ENCODE data around the gene INO80D.
"Not testable (repeated sequence)": the region's sequence is repeated elsewhere in the genome, so short reads cannot be mapped to it uniquely, and the experiment has no call there.

INO80D gene

DNA sequence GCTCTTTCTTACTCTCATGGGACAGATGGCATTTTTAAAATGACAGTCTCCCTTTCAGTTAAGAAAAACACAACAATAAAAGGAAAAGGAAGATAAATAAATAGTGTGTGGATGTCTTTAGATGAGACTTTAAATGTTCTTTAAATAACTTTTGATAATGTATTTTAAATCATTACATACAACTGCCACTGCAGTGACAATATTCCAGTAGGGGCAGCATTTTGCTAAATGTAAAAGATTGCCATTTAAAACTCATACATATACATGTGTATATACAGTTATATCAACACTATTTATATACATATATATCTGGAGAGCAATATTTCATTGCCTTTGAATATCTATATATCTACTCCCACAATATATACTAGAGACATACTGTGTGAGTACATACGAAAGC is 90.7 kb downstream of the INO80D start:
- no peak for DNase-seq (ENCODE audit: low spot score)
- in situ Hi-C loops (cut with MboI; ENCODE audit: low sequenced_read_pairs, unreplicated experiment), result no loop called here
- TF ChIP-seq, protein P1, sequence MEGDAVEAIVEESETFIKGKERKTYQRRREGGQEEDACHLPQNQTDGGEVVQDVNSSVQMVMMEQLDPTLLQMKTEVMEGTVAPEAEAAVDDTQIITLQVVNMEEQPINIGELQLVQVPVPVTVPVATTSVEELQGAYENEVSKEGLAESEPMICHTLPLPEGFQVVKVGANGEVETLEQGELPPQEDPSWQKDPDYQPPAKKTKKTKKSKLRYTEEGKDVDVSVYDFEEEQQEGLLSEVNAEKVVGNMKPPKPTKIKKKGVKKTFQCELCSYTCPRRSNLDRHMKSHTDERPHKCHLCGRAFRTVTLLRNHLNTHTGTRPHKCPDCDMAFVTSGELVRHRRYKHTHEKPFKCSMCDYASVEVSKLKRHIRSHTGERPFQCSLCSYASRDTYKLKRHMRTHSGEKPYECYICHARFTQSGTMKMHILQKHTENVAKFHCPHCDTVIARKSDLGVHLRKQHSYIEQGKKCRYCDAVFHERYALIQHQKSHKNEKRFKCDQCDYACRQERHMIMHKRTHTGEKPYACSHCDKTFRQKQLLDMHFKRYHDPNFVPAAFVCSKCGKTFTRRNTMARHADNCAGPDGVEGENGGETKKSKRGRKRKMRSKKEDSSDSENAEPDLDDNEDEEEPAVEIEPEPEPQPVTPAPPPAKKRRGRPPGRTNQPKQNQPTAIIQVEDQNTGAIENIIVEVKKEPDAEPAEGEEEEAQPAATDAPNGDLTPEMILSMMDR (IDR thresholded peaks at IDR 0.05; ENCODE audit: borderline replicate concordance, control extremely low read depth, extremely low read depth, insufficient read depth, missing control alignments), result no peak

DNA sequence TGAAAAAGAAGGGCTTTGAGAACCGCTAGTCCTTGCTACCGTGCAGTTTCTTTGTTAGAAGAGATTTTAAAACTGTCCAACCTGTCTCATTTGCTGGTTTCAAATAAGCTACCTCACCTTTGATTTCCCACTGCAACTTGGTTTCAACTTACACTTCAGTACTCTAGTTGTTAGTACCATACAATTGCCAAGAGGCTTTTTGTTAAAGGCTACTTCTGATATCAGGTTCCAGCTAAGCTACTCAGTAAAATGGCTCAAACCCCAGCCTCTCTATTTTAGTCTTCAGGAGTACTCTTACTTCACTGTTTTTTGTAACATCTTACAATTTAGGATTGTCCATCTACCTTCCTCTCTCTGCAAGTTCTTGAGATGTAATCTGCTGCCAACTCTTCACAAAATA is 91.6 kb downstream of the INO80D start:
- TF ChIP-seq, protein P1 (IDR thresholded peaks at IDR 0.05; ENCODE audit: borderline replicate concordance, control extremely low read depth, extremely low read depth, insufficient read depth, missing control alignments), result no peak
- no peak for DNase-seq (ENCODE audit: low spot score)
- in situ Hi-C loops (cut with MboI; ENCODE audit: low sequenced_read_pairs, unreplicated experiment), result no loop called here

DNA sequence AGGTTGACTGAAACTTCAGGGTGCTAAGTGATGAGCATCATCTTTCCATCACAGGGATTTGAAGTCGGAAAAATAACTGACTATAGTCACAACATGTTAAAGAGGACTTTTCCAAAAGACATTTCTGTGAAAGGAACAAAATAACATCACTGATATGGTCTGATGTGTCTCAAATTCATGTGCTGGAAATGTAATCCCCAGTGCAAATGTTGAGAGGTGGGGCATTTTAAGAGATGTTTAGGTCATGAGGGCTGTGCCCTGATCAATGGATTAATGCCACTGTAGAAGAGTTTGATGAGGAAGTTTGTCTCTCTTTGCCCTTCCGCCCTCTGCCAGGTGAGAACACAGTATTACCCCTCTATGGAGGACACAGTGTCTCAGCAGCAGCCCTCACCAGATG is 95.9 kb downstream of the INO80D start:
- TF ChIP-seq, protein P1 (IDR thresholded peaks at IDR 0.05; ENCODE audit: borderline replicate concordance, control extremely low read depth, extremely low read depth, insufficient read depth, missing control alignments), result no peak
- in situ Hi-C loops (cut with MboI; ENCODE audit: low sequenced_read_pairs, unreplicated experiment), result no loop called here
- DNase-seq (ENCODE audit: low spot score), result no peak

DNA sequence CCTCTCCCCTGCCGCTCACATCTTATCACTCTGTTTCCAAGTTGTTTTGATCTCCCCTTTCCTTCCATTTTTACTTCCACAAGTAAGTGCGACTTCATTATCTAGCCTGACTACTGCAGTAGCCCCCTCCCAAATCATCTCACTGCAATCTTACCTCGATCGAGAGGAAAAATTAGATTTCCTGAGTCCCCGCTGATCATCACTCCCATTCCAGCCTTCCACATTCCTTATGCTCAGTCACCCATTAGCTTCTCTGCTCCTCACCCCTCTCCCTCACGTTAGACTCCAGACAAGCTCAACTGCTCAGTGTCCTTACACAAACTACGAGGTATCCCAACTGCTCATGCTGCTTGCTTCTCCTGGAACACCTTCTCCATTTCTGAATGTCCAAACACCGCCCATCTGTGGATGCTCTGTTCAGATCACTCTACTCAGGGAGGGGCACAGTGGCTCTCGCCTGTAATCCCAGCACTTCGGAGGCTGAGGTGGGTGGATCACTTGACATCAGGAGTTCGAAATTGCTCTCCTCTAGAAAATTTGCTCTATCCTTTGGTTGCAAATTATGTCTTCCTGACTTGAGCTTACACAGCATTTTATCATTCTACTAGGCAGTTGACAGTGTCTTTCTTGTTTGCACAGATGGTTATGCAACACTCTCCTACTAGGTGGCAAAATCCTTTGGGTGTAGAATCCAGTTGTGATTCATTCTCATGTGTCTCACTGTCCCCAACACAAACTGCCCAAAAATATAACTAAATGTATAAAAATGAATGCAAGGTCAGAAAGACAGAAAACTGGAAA is 96.5 kb downstream of the INO80D start:
- TF ChIP-seq, protein P1 (IDR thresholded peaks at IDR 0.05; ENCODE audit: borderline replicate concordance, control extremely low read depth, extremely low read depth, insufficient read depth, missing control alignments), result no peak
- in situ Hi-C loops (cut with MboI; ENCODE audit: low sequenced_read_pairs, unreplicated experiment), result no loop called here
- no peak for DNase-seq (ENCODE audit: low spot score)

DNA sequence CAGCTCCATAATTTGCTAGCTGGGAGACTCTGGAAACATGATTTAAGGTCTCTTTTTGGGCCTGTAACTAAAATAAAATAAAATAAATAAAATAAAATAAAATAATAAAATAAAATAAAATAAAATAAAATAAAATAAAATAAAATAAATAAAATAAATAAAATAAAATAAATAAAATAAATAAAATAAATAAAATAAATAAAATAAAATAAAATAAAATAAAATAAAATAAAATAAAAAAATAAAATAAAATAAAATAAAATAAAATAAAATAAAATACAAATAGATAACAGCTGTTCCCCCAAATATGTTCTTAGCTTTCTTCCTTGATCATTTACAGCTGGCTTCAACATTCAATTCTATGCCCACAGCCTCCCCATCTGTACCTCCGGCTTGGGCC is 97.3 kb downstream of the INO80D start:
- in situ Hi-C loops (cut with MboI; ENCODE audit: low sequenced_read_pairs, unreplicated experiment); DNase-seq (ENCODE audit: low spot score): not testable (repeated sequence)

DNA sequence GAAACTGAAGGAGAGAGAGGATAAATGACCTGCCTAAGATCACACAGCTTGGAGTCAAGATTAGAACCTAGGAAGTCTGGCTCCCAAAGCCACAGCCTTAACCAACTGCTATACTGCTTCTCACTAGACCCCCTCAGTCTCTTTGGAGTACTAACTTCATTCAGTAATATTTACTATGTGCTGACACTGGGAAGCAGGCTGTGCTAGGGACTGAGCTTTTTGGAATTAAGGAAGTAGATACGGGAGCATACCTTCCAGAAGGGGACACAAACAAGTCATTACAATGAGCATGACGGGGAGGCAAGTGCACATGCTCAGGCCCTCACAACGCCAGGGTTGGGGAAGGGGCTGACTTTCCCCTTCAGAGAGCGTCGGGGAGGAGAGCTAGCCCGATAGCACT is 97.7 kb downstream of the INO80D start:
- TF ChIP-seq, protein P1 (IDR thresholded peaks at IDR 0.05; ENCODE audit: borderline replicate concordance, control extremely low read depth, extremely low read depth, insufficient read depth, missing control alignments), result no peak
- in situ Hi-C loops (cut with MboI; ENCODE audit: low sequenced_read_pairs, unreplicated experiment), result no loop called here

DNA sequence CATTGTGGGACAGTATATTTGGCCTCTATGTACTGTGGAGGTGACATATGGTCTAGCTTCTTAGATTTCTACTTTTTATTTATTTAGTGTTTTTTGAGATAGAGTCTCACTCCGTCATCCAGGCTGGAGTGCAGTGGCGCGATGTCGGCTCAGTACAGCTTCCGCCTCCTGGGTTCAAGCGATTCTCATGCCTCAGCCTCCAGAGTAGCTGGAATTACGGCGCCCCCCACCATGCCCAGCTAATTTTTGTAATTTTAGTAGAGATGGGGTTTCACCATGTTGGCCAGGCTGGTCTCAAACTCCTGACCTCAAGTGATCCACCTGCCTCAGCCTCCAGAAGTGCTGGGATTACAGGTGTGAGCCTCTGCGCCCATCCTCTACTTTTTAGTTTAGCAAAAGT is 99.6 kb downstream of the INO80D start:
- DNase-seq (ENCODE audit: low spot score); in situ Hi-C loops (cut with MboI; ENCODE audit: low sequenced_read_pairs, unreplicated experiment): not testable (repeated sequence)

More for the DNA sequence above, 97.7 kb downstream of the INO80D start:
- no peak for DNase-seq (ENCODE audit: low spot score)

DNA sequence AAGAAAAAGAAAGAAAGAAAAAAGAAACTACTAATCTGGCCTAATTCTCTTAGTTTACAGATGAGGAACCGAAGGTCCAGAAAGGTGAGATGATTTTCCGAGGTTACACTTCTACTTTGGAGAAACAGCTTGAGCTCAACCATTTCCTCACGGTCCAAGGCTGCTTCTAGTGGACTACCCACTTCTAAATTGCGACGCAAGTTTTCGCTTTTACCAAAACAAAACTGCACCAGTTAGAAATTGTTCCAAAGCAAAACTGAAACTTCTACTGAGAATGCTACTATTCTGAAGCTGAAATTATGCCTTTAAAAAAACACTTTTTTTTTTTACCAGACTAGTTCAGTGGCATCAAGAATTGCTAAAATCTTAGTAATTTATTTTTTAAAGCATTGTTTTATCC is 101.6 kb downstream of the INO80D start:
- peak; percentile 66 for DNase-seq (ENCODE audit: low spot score)

More for the DNA sequence above, 101.6 kb downstream of the INO80D start:
- in situ Hi-C loops (cut with MboI; ENCODE audit: low sequenced_read_pairs, unreplicated experiment), result no loop called here
- TF ChIP-seq, protein P1 (IDR thresholded peaks at IDR 0.05; ENCODE audit: borderline replicate concordance, control extremely low read depth, extremely low read depth, insufficient read depth, missing control alignments), result no peak
